Measurements from ENCODE around the gene RBFOX1. TPM values are rescaled to one million over a fixed set of nuclear protein-coding genes. Genes with fewer than 3 reads are reported as not detected.

RBFOX1 gene
- total and polyA plus RNA-seq, 10 of the 15 experiments (the other 5 are each of a cell fraction or from before 2014, with no cell fraction given): 0.87 TPM; not detected in 9

- 25% methylated on average over 3 of the region's 3 CpGs for WGBS (ENCODE audit: insufficient coverage, insufficient replicate concordance, low lambda C conversion rate, missing lambda C conversion rate)
- ChIA-PET SMC1A (ENCODE audit: uncharacterized antibody, unreplicated experiment) (no interaction called here), CTCF (no interaction called here)
Measured at GRCh38 chr16:7334801-7335560, 2.3 kb downstream of the RBFOX1 start.

More at GRCh38 chr16:7334801-7335560, 2.3 kb downstream of the RBFOX1 start:
- TF ChIP-seq SMARCA5 (IDR thresholded peaks at IDR 0.05) (no peak), BCLAF1 (IDR thresholded peaks at IDR 0.05) (no peak), POLR2A (IDR thresholded peaks at IDR 0.05; ENCODE audit: low read depth, low read length) (no peak), CEBPZ (IDR thresholded peaks at IDR 0.05; ENCODE audit: low read depth, low read length) (no peak), CBFB (IDR thresholded peaks at IDR 0.05; ENCODE audit: low read depth) (no peak), MAX (IDR thresholded peaks at IDR 0.05; ENCODE audit: low read depth, low read length) (no peak)
- Histone ChIP-seq H3K4me3 (no peak overlapping the region), H2AFZ (ENCODE audit: control insufficient read depth, low read depth, low read length) (no peak overlapping the region), H3K27me3 (replicated peaks in 1 of 2; ENCODE audit: control insufficient read depth in 2 of 2, insufficient read depth in 2 of 2, low read length in 1 of 2) (no peaks in the 10 kb centered on the region), H3K9ac (ENCODE audit: control insufficient read depth, insufficient read depth, low read length) (no peak overlapping the region), H3K36me3 (ENCODE audit: control insufficient read depth in 2 of 2, insufficient read depth in 2 of 2, low read length in 1 of 2) (no peaks in the 10 kb centered on the region), H3K27ac (ENCODE audit: control insufficient read depth, insufficient read depth) (no peak overlapping the region), H4K20me1 (ENCODE audit: control insufficient read depth, insufficient read depth) (no peaks in the 10 kb centered on the region), H3K9me3 (replicated peaks; ENCODE audit: control insufficient read depth, insufficient read depth, low read length) (no peaks in the 10 kb centered on the region; the same call in 1 of the 3 replicates), H3K4me2 (ENCODE audit: control insufficient read depth, insufficient read depth) (no peak overlapping the region), H3K79me2 (ENCODE audit: control insufficient read depth, insufficient read depth, low read length) (no peaks in the 10 kb centered on the region), H3K4me1 (ENCODE audit: control insufficient read depth, insufficient read depth, low read length) (no peaks in the 10 kb centered on the region)
- no peak for FAIRE-seq
- no TSS peak for BruUV-seq (replicated peaks)
- no peak for DNase-seq (ENCODE audit: low read depth, low spot score)
- ATAC-seq: no peak
- ChIA-PET POLR2A (no interaction called here), RAD21 (ENCODE audit: unreplicated experiment) (no interaction called here)
- intact Hi-C loops (cut with micrococcal nuclease; ENCODE audit: unreplicated experiment): no loop called here
- in situ Hi-C loops (cut with MboI): no loop called here

Measured in GM12878 (cell line).